GM18526 (cell line): ENCODE measurements around the gene DTNB.

Experiments
- POLR2A ChIP-seq: IDR thresholded peaks from 3 replicates; pipeline ENCODE4 v1.6.1; 2011; ENCODE audit not compliant: insufficient read length; ENCODE audit errors: extremely low read depth

The DTNB gene

GRCh38 chr2:25651782-25652455 is 21.5 kb downstream of the DTNB start:
- TF ChIP-seq POLR2A = no peak

GRCh38 chr2:25651066-25651465 is 22.3 kb downstream of the DTNB start:
- no peak for TF ChIP-seq POLR2A

GRCh38 chr2:25650256-25650655 is 23.1 kb downstream of the DTNB start:
- TF ChIP-seq POLR2A = no peak

- no peak for TF ChIP-seq POLR2A
Measured at GRCh38 chr2:25649786-25650185, 23.6 kb downstream of the DTNB start.

GRCh38 chr2:25642298-25642697 is 31.1 kb downstream of the DTNB start:
- TF ChIP-seq POLR2A = no peak

GRCh38 chr2:25639696-25640095 is 33.7 kb downstream of the DTNB start:
- TF ChIP-seq POLR2A = no peak

GRCh38 chr2:25639131-25639530 is 34.2 kb downstream of the DTNB start:
- no peak for TF ChIP-seq POLR2A

- no peak for TF ChIP-seq POLR2A
Measured at GRCh38 chr2:25635797-25636196, 37.6 kb downstream of the DTNB start.

- no peak for TF ChIP-seq POLR2A
Measured at GRCh38 chr2:25632396-25632795, 41.0 kb downstream of the DTNB start.

GRCh38 chr2:25624635-25625034 is 48.7 kb downstream of the DTNB start:
- no peak for TF ChIP-seq POLR2A

GRCh38 chr2:25623361-25623760 is 50.0 kb downstream of the DTNB start:
- TF ChIP-seq POLR2A = no peak

GRCh38 chr2:25620711-25621110 is 52.7 kb downstream of the DTNB start:
- no peak for TF ChIP-seq POLR2A

- TF ChIP-seq POLR2A = no peak
Measured at GRCh38 chr2:25620077-25620476, 53.3 kb downstream of the DTNB start.

GRCh38 chr2:25619185-25619584 is 54.2 kb downstream of the DTNB start:
- TF ChIP-seq POLR2A = no peak

GRCh38 chr2:25618676-25619075 is 54.7 kb downstream of the DTNB start:
- no peak for TF ChIP-seq POLR2A

GRCh38 chr2:25617948-25618646 is 55.3 kb downstream of the DTNB start:
- no peak for TF ChIP-seq POLR2A

GRCh38 chr2:25615920-25616319 is 57.5 kb downstream of the DTNB start:
- TF ChIP-seq POLR2A = no peak
